NCI-H1048 (cell line): Measurements from ENCODE around the gene DEAF1.
"Not testable (repeated sequence)": the region's sequence is repeated elsewhere in the genome, so short reads cannot be mapped to it uniquely, and the experiment has no call there.

ENCODE experiments used
- DNase-seq: peaks from one replicate; lab custom pipeline; 2025; lab: John Stamatoyannopoulos, UW

DEAF1 gene

GRCh38 chr11:694563-695287 is at the start of gene DEAF1:
Gene DEAF1, minus strand, starts transcription at chr11:695222. Its CDS starts 175 bp downstream, at chr11:695047.
- peak; percentile 97 for DNase-seq

GRCh38 chr11:742571-743201 is 47.7 kb upstream of the DEAF1 start:
- no peak for DNase-seq

- no peak for DNase-seq
Measured at GRCh38 chr11:742156-742546, 47.1 kb upstream of the DEAF1 start.

GRCh38 chr11:737899-738298 is 42.9 kb upstream of the DEAF1 start:
- not testable (repeated sequence) for DNase-seq

GRCh38 chr11:737366-737765 is 42.3 kb upstream of the DEAF1 start:
- no peak for DNase-seq

GRCh38 chr11:734541-734940 is 39.5 kb upstream of the DEAF1 start:
- not testable (repeated sequence) for DNase-seq

GRCh38 chr11:733072-733471 is 38.0 kb upstream of the DEAF1 start:
- no peak for DNase-seq

GRCh38 chr11:729492-730074 is 34.6 kb upstream of the DEAF1 start:
- no peak for DNase-seq

- no peak for DNase-seq
Measured at GRCh38 chr11:728901-729491, 34.0 kb upstream of the DEAF1 start.

GRCh38 chr11:727859-728748 is 33.1 kb upstream of the DEAF1 start:
- no peak for DNase-seq

GRCh38 chr11:727281-727701 is 32.3 kb upstream of the DEAF1 start:
- DNase-seq = no peak

- no peak for DNase-seq
Measured at GRCh38 chr11:726278-727220, 31.5 kb upstream of the DEAF1 start.

GRCh38 chr11:725624-726202 is 30.7 kb upstream of the DEAF1 start:
- DNase-seq = no peak

GRCh38 chr11:724778-725386 is 29.9 kb upstream of the DEAF1 start:
- DNase-seq = no peak

- DNase-seq = no peak
Measured at GRCh38 chr11:724049-724777, 29.2 kb upstream of the DEAF1 start.

GRCh38 chr11:723120-723883 is 28.3 kb upstream of the DEAF1 start:
- DNase-seq = no peak

- DNase-seq = no peak
Measured at GRCh38 chr11:722346-722811, 27.4 kb upstream of the DEAF1 start.

GRCh38 chr11:721741-722345 is 26.8 kb upstream of the DEAF1 start:
- DNase-seq = no peak
